ENCODE data around the gene LPAR3.
A peak's percentile ranks its signal among the peaks of the same experiment; 100 is the strongest.

Gene LPAR3

DNA sequence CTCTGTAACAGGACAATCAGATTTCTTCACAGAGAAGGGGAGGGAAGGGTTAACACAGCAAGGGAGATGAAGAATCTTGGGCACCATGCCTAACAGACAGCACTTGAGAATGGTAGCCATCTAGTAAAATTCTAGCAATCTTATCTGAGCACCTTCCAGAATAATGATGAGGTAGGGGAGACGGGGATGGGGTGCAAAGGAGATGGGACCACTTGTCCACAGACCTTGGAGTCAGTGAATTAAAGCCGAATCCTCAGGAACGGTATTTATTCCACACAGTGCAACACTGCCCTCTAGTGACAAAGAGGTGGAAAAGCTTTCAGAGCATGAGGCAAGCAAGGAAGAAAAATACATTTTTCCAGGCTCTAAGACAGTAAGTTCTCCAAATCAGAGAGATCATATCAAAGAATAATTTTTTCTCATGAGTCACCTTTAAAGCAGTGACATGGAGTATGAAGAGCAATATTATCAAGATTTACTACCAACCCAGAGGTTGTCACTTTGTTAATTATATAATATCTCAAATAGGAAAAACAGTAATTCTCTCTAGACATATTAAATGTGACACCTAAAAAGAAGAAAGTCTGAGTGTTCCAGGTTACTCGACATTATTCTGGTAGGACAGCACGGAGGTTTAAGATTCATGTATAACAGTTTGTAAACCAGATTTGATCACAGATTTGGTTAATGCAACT lies 43.3 kb upstream of the LPAR3 start:
- no peak overlapping the region for H3K27ac ChIP-seq (ENCODE audit: low read depth, low read length)
- H3K36me3 ChIP-seq (ENCODE audit: control insufficient read depth, insufficient read depth, low read length) = no peaks in the 10 kb centered on the region
- H3K18ac ChIP-seq (ENCODE audit: low read length) = no peak overlapping the region
- no peak overlapping the region for H3K4me2 ChIP-seq (ENCODE audit: low read length)
- WGBS (ENCODE audit: extremely low coverage, insufficient coverage, low lambda C conversion rate) = no CpG with 5 or more reads among the region's 5 CpGs
- H3K56ac ChIP-seq (ENCODE audit: low read length) = no peak overlapping the region
- H3K9ac ChIP-seq (ENCODE audit: low read length) = no peak overlapping the region
- no peak overlapping the region for H3K4ac ChIP-seq (ENCODE audit: low read depth, low read length)
- H3K79me2 ChIP-seq (ENCODE audit: control insufficient read depth, insufficient read depth, low read length) = no peaks in the 10 kb centered on the region
- H3K79me1 ChIP-seq (ENCODE audit: low read length) = no peaks in the 10 kb centered on the region
- H2BK5ac ChIP-seq (ENCODE audit: low read length) = no peak overlapping the region
- peak; percentile 68 for DNase-seq
- no peak overlapping the region for H2BK15ac ChIP-seq (replicated peaks; ENCODE audit: low read depth)
- H2BK120ac ChIP-seq (ENCODE audit: low read depth, low read length) = no peak overlapping the region
- H3K4me3 ChIP-seq (ENCODE audit: low read length) = no peak overlapping the region
- H4K5ac ChIP-seq (ENCODE audit: low read length) = no peak overlapping the region
- no peak overlapping the region for H3K23ac ChIP-seq (ENCODE audit: low read length)
- no peaks in the 10 kb centered on the region for H3K27me3 ChIP-seq (ENCODE audit: insufficient read depth, low read length, poor library complexity)
- no peaks in the 10 kb centered on the region for H3K4me1 ChIP-seq (ENCODE audit: control insufficient read depth, low read depth, low read length)
- no peak overlapping the region for H2AK5ac ChIP-seq (ENCODE audit: low read length)
- no peak overlapping the region for H4K8ac ChIP-seq (ENCODE audit: low read depth, low read length)

DNA sequence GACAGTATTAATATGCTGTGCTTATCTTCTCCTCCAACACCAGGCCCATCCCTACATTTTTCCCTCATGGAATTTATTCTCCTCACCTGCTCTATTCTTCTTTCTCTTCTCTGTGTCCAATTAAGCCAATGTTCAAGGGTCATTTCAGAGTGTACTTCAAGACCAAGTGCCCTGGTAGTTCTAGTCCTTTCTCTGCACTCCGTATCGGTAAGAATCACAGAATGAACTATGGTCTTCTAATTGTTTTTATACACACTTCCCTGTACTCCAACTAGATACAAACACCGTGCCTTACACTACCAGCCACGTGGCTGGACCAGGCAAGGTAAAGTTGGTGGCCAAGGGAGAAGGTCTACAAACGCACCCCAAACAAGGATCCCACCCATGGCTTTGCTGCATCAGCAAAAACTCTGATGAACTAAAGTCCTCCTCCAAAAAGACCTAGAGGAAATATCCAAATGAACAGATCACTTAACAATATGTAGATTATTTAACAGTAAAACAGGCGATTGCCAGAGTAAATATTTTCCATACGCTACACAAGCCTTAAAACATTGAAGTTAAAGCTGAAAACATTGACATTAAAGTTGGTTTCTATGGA lies 40.1 kb upstream of the LPAR3 start:
- Histone ChIP-seq H2BK15ac (replicated peaks; ENCODE audit: low read depth) (no peak overlapping the region), H3K27me3 (ENCODE audit: insufficient read depth, low read length, poor library complexity) (no peaks in the 10 kb centered on the region)
- WGBS (ENCODE audit: extremely low coverage, insufficient coverage, low lambda C conversion rate) = no CpG with 5 or more reads among the region's 7 CpGs

GRCh38 chr1:84930831-84931230 lies 37.8 kb upstream of the LPAR3 start:
- Histone ChIP-seq H3K23ac (ENCODE audit: low read length) (no peak overlapping the region), H3K27ac (ENCODE audit: low read depth, low read length) (no peak overlapping the region), H2AK5ac (ENCODE audit: low read length) (no peak overlapping the region), H3K4ac (ENCODE audit: low read depth, low read length) (no peak overlapping the region), H3K79me2 (ENCODE audit: control insufficient read depth, insufficient read depth, low read length) (no peaks in the 10 kb centered on the region), H3K4me3 (ENCODE audit: low read length) (no peak overlapping the region), H3K36me3 (ENCODE audit: control insufficient read depth, insufficient read depth, low read length) (no peaks in the 10 kb centered on the region), H2BK120ac (ENCODE audit: low read depth, low read length) (no peak overlapping the region), H2BK15ac (replicated peaks; ENCODE audit: low read depth) (no peak overlapping the region), H3K18ac (ENCODE audit: low read length) (no peak overlapping the region), H4K8ac (ENCODE audit: low read depth, low read length) (no peak overlapping the region), H3K4me1 (ENCODE audit: control insufficient read depth, low read depth, low read length) (no peaks in the 10 kb centered on the region), H3K27me3 (ENCODE audit: insufficient read depth, low read length, poor library complexity) (no peaks in the 10 kb centered on the region), H3K9ac (ENCODE audit: low read length) (no peak overlapping the region), H3K79me1 (ENCODE audit: low read length) (no peaks in the 10 kb centered on the region), H3K56ac (ENCODE audit: low read length) (no peak overlapping the region), H3K4me2 (ENCODE audit: low read length) (no peak overlapping the region), H2BK5ac (ENCODE audit: low read length) (no peak overlapping the region), H4K5ac (ENCODE audit: low read length) (no peak overlapping the region)
- WGBS (ENCODE audit: extremely low coverage, insufficient coverage, low lambda C conversion rate) = no CpG with 5 or more reads among the region's 2 CpGs
- DNase-seq = no peak

More for the DNA sequence above, 40.1 kb upstream of the LPAR3 start:
- H3K4me1 ChIP-seq (ENCODE audit: control insufficient read depth, low read depth, low read length) = no peaks in the 10 kb centered on the region
- H3K4me2 ChIP-seq (ENCODE audit: low read length) = no peak overlapping the region
- no peak overlapping the region for H3K4me3 ChIP-seq (ENCODE audit: low read length)
- H2BK120ac ChIP-seq (ENCODE audit: low read depth, low read length) = no peak overlapping the region
- no peak overlapping the region for H3K56ac ChIP-seq (ENCODE audit: low read length)
- H4K8ac ChIP-seq (ENCODE audit: low read depth, low read length) = no peak overlapping the region
- H3K27ac ChIP-seq (ENCODE audit: low read depth, low read length) = no peak overlapping the region
- H3K36me3 ChIP-seq (ENCODE audit: control insufficient read depth, insufficient read depth, low read length) = no peaks in the 10 kb centered on the region
- DNase-seq = no peak
- H3K79me2 ChIP-seq (ENCODE audit: control insufficient read depth, insufficient read depth, low read length) = no peaks in the 10 kb centered on the region
- H3K18ac ChIP-seq (ENCODE audit: low read length) = no peak overlapping the region
- no peak overlapping the region for H3K4ac ChIP-seq (ENCODE audit: low read depth, low read length)
- no peak overlapping the region for H3K23ac ChIP-seq (ENCODE audit: low read length)
- H2AK5ac ChIP-seq (ENCODE audit: low read length) = no peak overlapping the region
- H3K9ac ChIP-seq (ENCODE audit: low read length) = no peak overlapping the region
- H3K79me1 ChIP-seq (ENCODE audit: low read length) = no peaks in the 10 kb centered on the region
- H4K5ac ChIP-seq (ENCODE audit: low read length) = no peak overlapping the region
- no peak overlapping the region for H2BK5ac ChIP-seq (ENCODE audit: low read length)

DNA sequence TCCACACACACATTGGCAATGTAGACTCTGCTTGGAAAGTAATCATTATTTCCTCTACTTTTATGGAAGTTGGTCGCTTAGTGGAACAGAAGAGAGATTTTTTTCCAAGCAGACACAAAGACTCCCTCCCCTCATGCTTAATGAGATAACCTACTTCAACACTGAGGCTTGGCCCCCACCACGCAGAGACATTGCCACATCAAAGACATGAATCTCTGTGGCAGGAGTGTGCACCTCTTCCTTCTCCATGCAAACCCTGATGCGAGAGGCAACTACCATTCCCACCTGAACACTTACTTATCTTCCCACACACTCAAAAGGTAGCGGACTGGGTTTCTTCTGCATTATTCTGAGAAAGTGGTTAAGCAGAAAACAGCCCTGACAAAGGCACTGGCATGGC lies 37.3 kb upstream of the LPAR3 start:
- no peak overlapping the region for H3K56ac ChIP-seq (ENCODE audit: low read length)
- no peak overlapping the region for H3K4me2 ChIP-seq (ENCODE audit: low read length)
- no peak overlapping the region for H3K9ac ChIP-seq (ENCODE audit: low read length)
- no peak overlapping the region for H2BK15ac ChIP-seq (replicated peaks; ENCODE audit: low read depth)
- no peak overlapping the region for H3K4me3 ChIP-seq (ENCODE audit: low read length)
- WGBS (ENCODE audit: extremely low coverage, insufficient coverage, low lambda C conversion rate) = no CpG with 5 or more reads among the region's 4 CpGs
- no peak overlapping the region for H3K27ac ChIP-seq (ENCODE audit: low read depth, low read length)
- no peak overlapping the region for H3K23ac ChIP-seq (ENCODE audit: low read length)
- no peak for DNase-seq
- H3K4me1 ChIP-seq (ENCODE audit: control insufficient read depth, low read depth, low read length) = no peaks in the 10 kb centered on the region
- H3K4ac ChIP-seq (ENCODE audit: low read depth, low read length) = no peak overlapping the region
- no peak overlapping the region for H4K8ac ChIP-seq (ENCODE audit: low read depth, low read length)
- H3K27me3 ChIP-seq (ENCODE audit: insufficient read depth, low read length, poor library complexity) = no peaks in the 10 kb centered on the region
- no peak overlapping the region for H3K18ac ChIP-seq (ENCODE audit: low read length)
- no peak overlapping the region for H4K5ac ChIP-seq (ENCODE audit: low read length)
- H2AK5ac ChIP-seq (ENCODE audit: low read length) = no peak overlapping the region
- no peaks in the 10 kb centered on the region for H3K79me1 ChIP-seq (ENCODE audit: low read length)
- no peak overlapping the region for H2BK120ac ChIP-seq (ENCODE audit: low read depth, low read length)
- no peaks in the 10 kb centered on the region for H3K36me3 ChIP-seq (ENCODE audit: control insufficient read depth, insufficient read depth, low read length)
- no peak overlapping the region for H2BK5ac ChIP-seq (ENCODE audit: low read length)
- no peaks in the 10 kb centered on the region for H3K79me2 ChIP-seq (ENCODE audit: control insufficient read depth, insufficient read depth, low read length)

GRCh38 chr1:84929581-84929980 lies 36.6 kb upstream of the LPAR3 start:
- no peaks in the 10 kb centered on the region for H3K79me1 ChIP-seq (ENCODE audit: low read length)
- no peak overlapping the region for H2BK120ac ChIP-seq (ENCODE audit: low read depth, low read length)
- H3K18ac ChIP-seq (ENCODE audit: low read length) = no peak overlapping the region
- no peak overlapping the region for H3K9ac ChIP-seq (ENCODE audit: low read length)
- H4K8ac ChIP-seq (ENCODE audit: low read depth, low read length) = no peak overlapping the region
- no peak overlapping the region for H3K4me3 ChIP-seq (ENCODE audit: low read length)
- WGBS (ENCODE audit: extremely low coverage, insufficient coverage, low lambda C conversion rate) = no CpG with 5 or more reads among the region's 1 CpG
- no peak overlapping the region for H3K27ac ChIP-seq (ENCODE audit: low read depth, low read length)
- no peak overlapping the region for H2AK5ac ChIP-seq (ENCODE audit: low read length)
- no peak overlapping the region for H3K4ac ChIP-seq (ENCODE audit: low read depth, low read length)
- no peak overlapping the region for H3K4me2 ChIP-seq (ENCODE audit: low read length)
- H2BK15ac ChIP-seq (replicated peaks; ENCODE audit: low read depth) = no peak overlapping the region
- no peaks in the 10 kb centered on the region for H3K4me1 ChIP-seq (ENCODE audit: control insufficient read depth, low read depth, low read length)
- H4K5ac ChIP-seq (ENCODE audit: low read length) = no peak overlapping the region
- no peaks in the 10 kb centered on the region for H3K79me2 ChIP-seq (ENCODE audit: control insufficient read depth, insufficient read depth, low read length)
- no peaks in the 10 kb centered on the region for H3K36me3 ChIP-seq (ENCODE audit: control insufficient read depth, insufficient read depth, low read length)
- H3K23ac ChIP-seq (ENCODE audit: low read length) = no peak overlapping the region
- H2BK5ac ChIP-seq (ENCODE audit: low read length) = no peak overlapping the region
- no peak for DNase-seq
- no peaks in the 10 kb centered on the region for H3K27me3 ChIP-seq (ENCODE audit: insufficient read depth, low read length, poor library complexity)
- no peak overlapping the region for H3K56ac ChIP-seq (ENCODE audit: low read length)

GRCh38 chr1:84928979-84929378 lies 36.0 kb upstream of the LPAR3 start:
- H2AK5ac ChIP-seq (ENCODE audit: low read length) = no peak overlapping the region
- H3K79me2 ChIP-seq (ENCODE audit: control insufficient read depth, insufficient read depth, low read length) = no peaks in the 10 kb centered on the region
- no peak overlapping the region for H3K9ac ChIP-seq (ENCODE audit: low read length)
- no peak overlapping the region for H3K18ac ChIP-seq (ENCODE audit: low read length)
- no peak overlapping the region for H3K27ac ChIP-seq (ENCODE audit: low read depth, low read length)
- no peak overlapping the region for H3K56ac ChIP-seq (ENCODE audit: low read length)
- DNase-seq = no peak
- H2BK120ac ChIP-seq (ENCODE audit: low read depth, low read length) = no peak overlapping the region
- no peak overlapping the region for H3K4me2 ChIP-seq (ENCODE audit: low read length)
- H4K5ac ChIP-seq (ENCODE audit: low read length) = no peak overlapping the region
- no peak overlapping the region for H3K4ac ChIP-seq (ENCODE audit: low read depth, low read length)
- no peak overlapping the region for H3K4me3 ChIP-seq (ENCODE audit: low read length)
- H3K36me3 ChIP-seq (ENCODE audit: control insufficient read depth, insufficient read depth, low read length) = no peaks in the 10 kb centered on the region
- H2BK15ac ChIP-seq (replicated peaks; ENCODE audit: low read depth) = no peak overlapping the region
- WGBS (ENCODE audit: extremely low coverage, insufficient coverage, low lambda C conversion rate) = no CpG with 5 or more reads among the region's 4 CpGs
- H3K23ac ChIP-seq (ENCODE audit: low read length) = no peak overlapping the region
- no peak overlapping the region for H4K8ac ChIP-seq (ENCODE audit: low read depth, low read length)
- no peaks in the 10 kb centered on the region for H3K4me1 ChIP-seq (ENCODE audit: control insufficient read depth, low read depth, low read length)
- H3K79me1 ChIP-seq (ENCODE audit: low read length) = no peaks in the 10 kb centered on the region
- no peaks in the 10 kb centered on the region for H3K27me3 ChIP-seq (ENCODE audit: insufficient read depth, low read length, poor library complexity)
- H2BK5ac ChIP-seq (ENCODE audit: low read length) = no peak overlapping the region
